Astrocyte (in vitro differentiated cells and primary cell): ENCODE measurements around the gene ADGRD2.

Experiments
- EZH2 ChIP-seq: IDR thresholded peaks from 2 replicates; pipeline ENCODE4 v1.6.1; 2012; ENCODE audit warnings: mild to moderate bottlenecking, low read length, inconsistent platforms; ENCODE audit not compliant: insufficient read depth
- TF ChIP-seq, protein P1 (sequence below): IDR thresholded peaks from 2 replicates; pipeline ENCODE4 v1.5.1; 2011; ENCODE audit warnings: low read depth, mild to moderate bottlenecking, inconsistent platforms, low read length, moderate library complexity; ENCODE audit not compliant: insufficient read depth

DNA sequence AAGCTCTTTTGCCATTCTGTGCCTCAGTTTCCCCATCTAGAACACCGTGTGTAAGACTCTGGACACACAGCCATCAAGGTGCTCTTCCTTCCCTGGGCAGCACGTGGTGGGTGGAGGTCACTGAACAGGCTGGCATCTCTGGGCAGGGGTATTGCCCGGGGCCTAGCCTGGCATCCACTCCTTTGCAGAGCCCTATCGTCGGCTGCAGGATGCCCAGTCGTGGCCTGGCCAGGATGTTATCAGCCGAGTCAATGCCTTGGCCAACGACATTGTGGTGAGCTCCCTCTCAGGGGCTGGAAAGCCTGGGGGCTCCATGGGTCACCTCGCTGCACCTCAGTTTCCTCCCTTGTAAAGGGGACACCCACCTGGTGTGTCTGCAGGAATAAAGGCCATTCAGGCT is 4.0 kb downstream of the ADGRD2 start:
- TF ChIP-seq, protein P1, sequence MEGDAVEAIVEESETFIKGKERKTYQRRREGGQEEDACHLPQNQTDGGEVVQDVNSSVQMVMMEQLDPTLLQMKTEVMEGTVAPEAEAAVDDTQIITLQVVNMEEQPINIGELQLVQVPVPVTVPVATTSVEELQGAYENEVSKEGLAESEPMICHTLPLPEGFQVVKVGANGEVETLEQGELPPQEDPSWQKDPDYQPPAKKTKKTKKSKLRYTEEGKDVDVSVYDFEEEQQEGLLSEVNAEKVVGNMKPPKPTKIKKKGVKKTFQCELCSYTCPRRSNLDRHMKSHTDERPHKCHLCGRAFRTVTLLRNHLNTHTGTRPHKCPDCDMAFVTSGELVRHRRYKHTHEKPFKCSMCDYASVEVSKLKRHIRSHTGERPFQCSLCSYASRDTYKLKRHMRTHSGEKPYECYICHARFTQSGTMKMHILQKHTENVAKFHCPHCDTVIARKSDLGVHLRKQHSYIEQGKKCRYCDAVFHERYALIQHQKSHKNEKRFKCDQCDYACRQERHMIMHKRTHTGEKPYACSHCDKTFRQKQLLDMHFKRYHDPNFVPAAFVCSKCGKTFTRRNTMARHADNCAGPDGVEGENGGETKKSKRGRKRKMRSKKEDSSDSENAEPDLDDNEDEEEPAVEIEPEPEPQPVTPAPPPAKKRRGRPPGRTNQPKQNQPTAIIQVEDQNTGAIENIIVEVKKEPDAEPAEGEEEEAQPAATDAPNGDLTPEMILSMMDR = no peak
- no peak for TF ChIP-seq EZH2
